Nephron (organoid): ENCODE measurements around the gene KIAA0930.

Experiments
- H3K27ac Mint-ChIP-seq, 3 experiments: 2 replicates each; pipeline ENCODE4 v1.8.0; 2020; ENCODE audit warnings: mixed read lengths in 3 of 3, mild to moderate bottlenecking in 2 of 3, moderate library complexity in 1 of 3
- H3K27me3 Mint-ChIP-seq: 2 replicates; pipeline ENCODE4 v1.8.0; 2021; ENCODE audit warnings: low read depth, mild to moderate bottlenecking, moderate library complexity, mixed read lengths
- H3K36me3 Mint-ChIP-seq: 2 replicates; pipeline ENCODE4 v1.8.0; 2020; ENCODE audit warnings: low read depth, mixed read lengths
- H3K4me1 Mint-ChIP-seq: 2 replicates; pipeline ENCODE4 v1.8.0; 2020; ENCODE audit warnings: mixed read lengths
- H3K4me3 Mint-ChIP-seq, 3 experiments: 2 replicates each; pipeline ENCODE4 v1.8.0; 2020; ENCODE audit warnings: mild to moderate bottlenecking in 3 of 3, mixed read lengths in 3 of 3, moderate library complexity in 2 of 3
- H3K9me3 Mint-ChIP-seq: 2 replicates; pipeline ENCODE4 v1.8.0; 2020; ENCODE audit warnings: mixed read lengths
- TF ChIP-seq, protein P1 (sequence below), 3 experiments: fragments of 200-600 bp; sonication (generic); IDR thresholded peaks; one replicate each; pipeline ENCODE4 v1.5.0; 2021; ENCODE audit warnings: antibody characterized with exemption in 3 of 3; ENCODE audit not compliant: unreplicated experiment in 3 of 3

KIAA0930 gene

DNA sequence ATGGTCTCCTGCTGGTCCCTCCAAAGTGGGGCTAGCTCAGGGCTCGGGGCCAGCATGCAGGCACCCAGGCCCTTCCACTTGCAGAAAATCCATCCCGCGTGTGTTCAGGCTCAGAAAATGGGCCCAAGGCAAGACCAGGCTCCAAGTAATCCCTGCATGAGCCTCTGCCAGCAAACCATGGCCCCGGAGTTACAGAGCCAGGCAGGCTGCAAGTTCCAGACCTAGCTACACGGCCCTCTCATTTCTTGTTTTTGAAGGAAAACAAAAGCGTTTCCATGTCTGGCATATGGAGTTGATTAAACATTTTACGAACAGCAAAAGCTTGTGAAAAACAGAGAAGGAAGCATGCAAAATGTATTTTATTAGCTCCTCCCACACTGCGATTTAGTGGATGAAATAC, 29.7 kb downstream of the KIAA0930 start:
- H3K4me3 Mint-ChIP-seq: peak overlapping the region in 1 of 3 experiments; percentile 12
- H3K9me3 Mint-ChIP-seq: no peaks in the 10 kb centered on the region
- peak overlapping the region in 1 of 3 experiments; percentile 44 for H3K27ac Mint-ChIP-seq
- H3K36me3 Mint-ChIP-seq: peaks cover 4% of the 10 kb centered on the region
- H3K4me1 Mint-ChIP-seq: peaks cover 24% of the 10 kb centered on the region
- TF ChIP-seq, protein P1, sequence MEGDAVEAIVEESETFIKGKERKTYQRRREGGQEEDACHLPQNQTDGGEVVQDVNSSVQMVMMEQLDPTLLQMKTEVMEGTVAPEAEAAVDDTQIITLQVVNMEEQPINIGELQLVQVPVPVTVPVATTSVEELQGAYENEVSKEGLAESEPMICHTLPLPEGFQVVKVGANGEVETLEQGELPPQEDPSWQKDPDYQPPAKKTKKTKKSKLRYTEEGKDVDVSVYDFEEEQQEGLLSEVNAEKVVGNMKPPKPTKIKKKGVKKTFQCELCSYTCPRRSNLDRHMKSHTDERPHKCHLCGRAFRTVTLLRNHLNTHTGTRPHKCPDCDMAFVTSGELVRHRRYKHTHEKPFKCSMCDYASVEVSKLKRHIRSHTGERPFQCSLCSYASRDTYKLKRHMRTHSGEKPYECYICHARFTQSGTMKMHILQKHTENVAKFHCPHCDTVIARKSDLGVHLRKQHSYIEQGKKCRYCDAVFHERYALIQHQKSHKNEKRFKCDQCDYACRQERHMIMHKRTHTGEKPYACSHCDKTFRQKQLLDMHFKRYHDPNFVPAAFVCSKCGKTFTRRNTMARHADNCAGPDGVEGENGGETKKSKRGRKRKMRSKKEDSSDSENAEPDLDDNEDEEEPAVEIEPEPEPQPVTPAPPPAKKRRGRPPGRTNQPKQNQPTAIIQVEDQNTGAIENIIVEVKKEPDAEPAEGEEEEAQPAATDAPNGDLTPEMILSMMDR (IDR thresholded peaks at IDR 0.05; ENCODE audit: unreplicated experiment in 3 of 3): no peak
- H3K27me3 Mint-ChIP-seq: peaks cover 24% of the 10 kb centered on the region

DNA sequence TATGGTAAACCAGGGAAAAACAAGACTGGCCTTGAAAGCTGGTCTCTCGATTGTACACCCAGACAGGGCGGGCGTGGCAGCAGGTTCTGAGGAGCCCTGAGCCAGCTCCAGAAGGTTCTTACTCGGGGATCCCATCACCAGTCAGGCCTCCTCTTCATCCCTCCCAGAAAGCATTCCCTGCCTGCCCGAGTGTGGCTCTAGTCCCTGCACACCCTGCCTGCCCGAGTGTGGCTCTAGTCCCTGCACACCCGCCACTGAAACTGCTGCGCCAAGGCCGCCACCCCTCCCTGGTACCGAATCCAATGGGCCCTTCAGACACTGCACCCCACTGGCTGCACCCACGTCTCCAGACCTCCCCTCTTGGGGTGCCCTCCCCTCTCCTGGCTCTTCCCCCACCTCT, 30.1 kb downstream of the KIAA0930 start:
- no peak overlapping the region for H3K4me3 Mint-ChIP-seq
- H3K27me3 Mint-ChIP-seq: peaks cover 24% of the 10 kb centered on the region
- peaks cover 8% of the 10 kb centered on the region for H3K36me3 Mint-ChIP-seq
- H3K9me3 Mint-ChIP-seq: no peaks in the 10 kb centered on the region
- peaks cover 24% of the 10 kb centered on the region for H3K4me1 Mint-ChIP-seq
- TF ChIP-seq, protein P1 (IDR thresholded peaks at IDR 0.05; ENCODE audit: unreplicated experiment in 3 of 3): no peak
- peak overlapping the region in 1 of 3 experiments; percentile 44 for H3K27ac Mint-ChIP-seq

GRCh38 chr22:45210174-45210573, 30.5 kb downstream of the KIAA0930 start:
- Mint-ChIP-seq H3K4me3 (no peak overlapping the region), H3K36me3 (peaks cover 8% of the 10 kb centered on the region), H3K9me3 (no peaks in the 10 kb centered on the region), H3K4me1 (peaks cover 24% of the 10 kb centered on the region), H3K27me3 (peaks cover 25% of the 10 kb centered on the region), H3K27ac (no peak overlapping the region)
- TF ChIP-seq, protein P1 (IDR thresholded peaks at IDR 0.05; ENCODE audit: unreplicated experiment in 3 of 3): no peak

DNA sequence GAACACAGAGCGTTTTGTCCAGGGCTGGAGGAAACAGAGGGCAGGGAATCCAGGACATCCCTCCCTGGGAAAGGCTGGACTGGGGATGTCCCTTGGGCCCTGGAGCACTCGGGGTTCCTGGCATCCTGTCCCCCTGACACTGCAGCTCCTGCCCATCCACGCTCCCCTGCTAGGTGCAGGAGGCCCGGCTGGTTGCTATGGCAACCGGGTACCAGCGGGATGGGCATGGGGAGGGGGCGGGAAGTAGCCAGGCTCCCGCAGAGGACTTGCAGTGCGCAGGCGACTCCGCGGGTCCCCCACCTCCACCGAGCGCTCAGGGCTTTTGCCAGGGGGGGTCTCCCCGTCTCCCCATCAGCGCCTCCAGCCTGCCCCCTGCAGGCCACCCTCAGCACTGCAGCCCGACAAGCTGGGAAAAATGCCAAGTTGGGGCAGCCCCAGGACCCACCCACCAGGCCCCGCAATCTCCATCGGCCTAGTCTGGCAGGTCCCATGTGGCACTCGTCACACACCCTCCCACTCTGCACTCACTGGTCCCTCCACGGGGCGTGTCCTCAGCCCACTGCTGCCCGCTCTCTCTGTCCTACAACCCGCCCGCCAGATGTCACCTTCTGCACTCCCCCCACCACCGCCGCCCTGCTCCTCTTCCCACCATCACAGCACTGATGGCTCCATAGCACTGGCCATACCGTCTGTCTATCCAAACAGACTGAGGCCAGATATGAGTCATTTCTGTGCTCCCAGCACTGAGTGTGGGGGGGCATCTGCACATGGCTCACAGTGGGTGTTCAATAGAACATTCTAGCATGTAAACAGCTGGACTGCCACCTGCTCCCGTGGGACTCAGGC, 31.5 kb downstream of the KIAA0930 start:
- Mint-ChIP-seq H3K27ac (peak overlapping the region in 1 of 3 experiments; percentile 11), H3K4me3 (no peak overlapping the region), H3K36me3 (peaks cover 8% of the 10 kb centered on the region), H3K27me3 (peaks cover 23% of the 10 kb centered on the region), H3K4me1 (peaks cover 32% of the 10 kb centered on the region), H3K9me3 (no peaks in the 10 kb centered on the region)
- TF ChIP-seq, protein P1 (IDR thresholded peaks at IDR 0.05; ENCODE audit: unreplicated experiment in 3 of 3): peak; percentile 37 to 60 (median 52)

DNA sequence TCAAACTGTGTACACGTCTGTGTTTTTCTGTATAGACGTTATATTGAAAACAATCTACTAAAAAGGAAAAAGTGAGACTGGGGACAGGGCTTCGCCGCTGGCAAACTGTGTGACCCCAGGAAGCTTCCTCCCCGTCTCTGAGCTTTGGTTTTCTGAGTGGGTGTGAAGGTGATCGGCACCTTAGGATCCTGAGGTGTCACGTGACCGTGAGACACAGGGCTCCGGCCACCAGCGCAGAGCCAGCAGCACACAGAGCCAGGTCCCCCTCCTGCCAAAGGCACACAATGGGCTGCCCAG, 32.0 kb downstream of the KIAA0930 start:
- TF ChIP-seq, protein P1 (IDR thresholded peaks at IDR 0.05; ENCODE audit: unreplicated experiment in 3 of 3): no peak
- H3K9me3 Mint-ChIP-seq: no peaks in the 10 kb centered on the region
- peaks cover 32% of the 10 kb centered on the region for H3K4me1 Mint-ChIP-seq
- H3K27ac Mint-ChIP-seq: no peak overlapping the region
- H3K4me3 Mint-ChIP-seq: no peak overlapping the region
- peaks cover 17% of the 10 kb centered on the region for H3K27me3 Mint-ChIP-seq
- H3K36me3 Mint-ChIP-seq: peaks cover 8% of the 10 kb centered on the region
